Islet of Langerhans (tissue), 1 donor: ENCODE measurements around the gene IGSF3.
"Not testable (repeated sequence)": the region's sequence is repeated elsewhere in the genome, so short reads cannot be mapped to it uniquely, and the experiment has no call there.

ENCODE experiments used
- FAIRE-seq: peaks from one replicate; lab custom pipeline; 2011; peaks lifted over from hg19 to GRCh38; lab: Jason Lieb, UNC

The IGSF3 gene

DNA sequence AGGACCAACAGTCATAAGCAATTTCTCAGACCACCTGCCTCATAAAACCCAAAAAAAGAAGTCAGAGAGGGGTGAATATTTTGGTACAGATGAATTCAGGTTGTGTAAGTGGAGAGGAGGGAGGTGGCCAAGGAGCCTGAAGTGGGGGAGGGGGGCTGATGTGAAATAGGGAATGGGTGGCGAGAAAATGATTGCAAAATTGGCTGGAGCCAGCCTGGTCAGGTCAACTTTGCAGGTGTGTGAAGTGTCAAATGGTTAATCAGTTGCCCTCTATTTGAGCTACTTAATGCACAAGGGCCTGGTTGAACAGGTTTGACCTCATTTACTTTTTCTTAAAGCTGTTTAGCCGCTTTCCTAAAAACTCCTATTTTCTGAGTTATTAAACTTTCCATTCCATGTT lies 38.1 kb downstream of the IGSF3 start:
- FAIRE-seq = not testable (repeated sequence)

DNA sequence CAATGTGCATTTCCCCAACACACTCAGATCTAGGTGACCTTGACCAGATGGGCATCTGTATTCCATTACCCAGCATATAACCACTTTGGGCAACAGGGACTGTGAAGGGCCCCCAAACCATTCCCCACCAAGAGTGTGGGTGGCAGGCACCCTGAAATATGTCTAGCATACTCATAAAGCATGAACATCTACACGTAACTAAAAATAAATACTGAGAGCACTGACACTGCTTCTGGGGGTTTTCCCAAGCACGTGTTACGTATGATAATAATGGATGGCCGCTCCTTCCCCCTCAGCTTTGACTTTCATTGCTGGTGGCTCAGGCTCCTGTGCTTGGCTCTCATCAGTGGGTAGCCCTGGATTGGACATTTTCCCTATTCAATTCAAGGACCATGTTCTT lies 39.1 kb downstream of the IGSF3 start:
- FAIRE-seq = no peak

DNA sequence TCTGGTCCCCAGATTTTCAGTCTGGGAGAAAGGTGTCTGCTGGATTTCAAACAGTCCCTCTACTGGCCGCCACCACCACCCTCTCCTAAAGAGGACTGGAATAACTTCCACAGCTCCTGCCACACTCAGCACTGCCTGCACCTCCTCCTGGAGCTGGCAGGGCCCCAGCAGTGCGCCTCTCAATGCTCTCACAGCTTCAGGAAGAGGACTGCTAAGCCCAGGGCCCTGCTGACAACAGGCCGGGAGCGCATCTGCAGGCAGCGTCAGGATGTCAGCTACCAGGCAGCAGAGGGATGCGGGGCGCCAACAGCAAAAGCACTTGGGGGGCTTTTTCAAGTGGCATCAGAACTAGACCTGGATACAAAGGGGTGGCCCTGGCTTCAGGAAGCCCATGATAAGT lies 40.2 kb downstream of the IGSF3 start:
- not testable (repeated sequence) for FAIRE-seq

DNA sequence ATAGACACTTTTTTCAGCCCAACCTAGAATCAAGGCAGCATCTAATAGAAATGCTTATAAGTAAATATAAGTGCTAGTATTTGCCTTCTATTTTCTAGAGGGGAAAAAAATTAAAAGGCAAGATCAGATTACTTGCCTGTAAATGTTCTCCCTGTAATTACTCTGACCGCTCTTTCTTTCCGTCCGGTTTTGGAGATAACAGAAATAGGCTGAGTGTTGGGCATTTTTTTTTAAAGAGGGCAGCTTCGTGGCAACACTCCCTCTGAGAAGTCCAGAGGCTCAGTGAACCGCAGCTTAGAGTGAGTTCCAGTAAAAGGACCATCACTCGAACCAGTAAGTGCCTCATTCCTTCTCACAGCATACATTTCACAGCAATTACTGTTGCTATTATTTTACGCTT lies 40.6 kb downstream of the IGSF3 start:
- not testable (repeated sequence) for FAIRE-seq

DNA sequence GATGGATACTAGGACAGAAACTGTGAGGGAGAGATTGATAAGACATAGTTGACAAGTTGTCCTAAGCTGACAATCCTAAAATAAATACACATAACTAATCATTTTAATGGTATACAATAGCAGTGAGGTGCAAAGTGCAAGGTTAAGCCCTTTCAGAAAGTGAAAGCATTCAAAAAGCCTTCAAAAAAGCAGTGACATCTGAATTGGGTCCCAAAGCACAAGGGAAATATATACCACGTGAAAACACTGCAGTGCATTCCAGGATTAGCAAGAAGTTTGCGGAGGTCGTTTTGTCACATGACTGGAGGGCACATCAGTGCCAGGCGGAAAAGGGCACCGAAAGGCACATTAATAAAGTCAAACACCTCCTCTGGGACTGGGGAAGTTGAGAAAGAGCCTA lies 42.4 kb downstream of the IGSF3 start:
- not testable (repeated sequence) for FAIRE-seq

DNA sequence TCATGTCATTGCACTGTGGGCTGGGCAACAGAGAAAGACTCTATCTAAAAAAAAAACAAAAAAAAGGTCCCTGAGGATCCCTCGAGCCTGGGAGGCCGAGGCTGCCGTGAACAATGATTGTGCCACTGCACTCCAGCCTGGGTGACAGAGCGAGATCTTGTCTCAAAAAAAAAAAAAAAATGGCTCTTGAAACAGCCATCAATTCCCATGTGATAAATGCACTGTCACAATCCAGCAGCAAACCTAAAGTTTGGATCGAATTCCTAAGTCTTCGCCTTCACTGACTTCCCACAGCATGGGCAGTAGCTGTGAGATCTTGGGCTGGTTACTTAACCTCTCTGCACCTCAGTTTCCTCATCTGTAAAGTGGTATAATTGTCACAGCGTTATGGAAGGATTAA lies 43.5 kb downstream of the IGSF3 start:
- no peak for FAIRE-seq

DNA sequence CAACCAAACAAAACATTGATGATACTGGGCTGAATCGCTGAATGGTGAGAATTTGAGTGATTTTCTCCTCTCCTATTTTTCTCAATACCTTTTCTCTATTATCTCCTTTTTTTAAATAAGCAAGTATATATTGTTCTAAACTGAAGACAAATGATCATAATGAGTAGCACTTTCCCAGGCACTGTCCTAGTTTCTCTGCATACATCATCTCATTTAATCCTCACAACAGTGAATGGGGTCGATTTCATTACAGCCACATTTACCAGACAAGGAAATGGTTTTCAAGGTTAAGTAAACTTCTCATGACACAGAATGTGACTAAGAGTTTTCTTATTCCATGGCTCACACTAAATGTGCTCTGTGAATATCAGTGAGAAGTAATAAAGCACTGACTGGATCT lies 45.0 kb downstream of the IGSF3 start:
- not testable (repeated sequence) for FAIRE-seq

DNA sequence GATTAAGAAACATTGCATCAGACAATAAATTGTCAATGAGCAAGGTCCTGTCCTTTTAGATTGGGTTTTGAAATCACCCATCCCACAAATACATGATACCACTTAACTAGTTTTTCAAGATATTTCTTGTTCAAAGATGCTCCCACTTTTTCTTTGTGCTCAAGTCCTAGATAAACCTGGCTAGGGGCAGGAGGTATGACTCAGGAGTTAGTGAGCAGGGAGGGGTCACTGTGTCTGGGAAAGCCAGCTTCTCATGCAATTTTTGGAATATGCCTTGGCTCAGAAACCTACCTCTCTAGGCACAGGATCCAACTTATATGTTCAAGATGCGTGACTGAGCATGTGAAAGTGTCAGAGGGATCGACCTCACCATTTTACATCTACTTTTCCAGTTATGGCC lies 45.8 kb downstream of the IGSF3 start:
- not testable (repeated sequence) for FAIRE-seq

DNA sequence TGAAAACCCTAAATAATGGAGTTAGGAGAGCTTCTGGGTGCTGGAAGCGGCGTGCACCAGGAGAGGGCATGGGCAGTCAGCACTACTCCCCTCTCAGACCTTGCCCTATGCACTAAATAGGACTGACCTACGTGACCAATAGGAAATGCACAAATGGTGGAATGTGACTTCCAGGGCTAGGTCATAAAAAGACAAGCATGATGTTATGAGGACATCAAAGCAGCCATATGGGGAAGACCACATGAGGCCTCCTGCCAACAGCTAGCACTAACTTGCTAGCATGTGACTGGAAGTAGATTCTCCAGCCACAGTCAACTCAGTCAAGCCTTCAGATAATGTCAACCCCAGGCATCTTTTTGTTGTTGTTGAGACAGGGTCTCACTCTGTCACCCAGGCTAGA lies 47.1 kb downstream of the IGSF3 start:
- not testable (repeated sequence) for FAIRE-seq

DNA sequence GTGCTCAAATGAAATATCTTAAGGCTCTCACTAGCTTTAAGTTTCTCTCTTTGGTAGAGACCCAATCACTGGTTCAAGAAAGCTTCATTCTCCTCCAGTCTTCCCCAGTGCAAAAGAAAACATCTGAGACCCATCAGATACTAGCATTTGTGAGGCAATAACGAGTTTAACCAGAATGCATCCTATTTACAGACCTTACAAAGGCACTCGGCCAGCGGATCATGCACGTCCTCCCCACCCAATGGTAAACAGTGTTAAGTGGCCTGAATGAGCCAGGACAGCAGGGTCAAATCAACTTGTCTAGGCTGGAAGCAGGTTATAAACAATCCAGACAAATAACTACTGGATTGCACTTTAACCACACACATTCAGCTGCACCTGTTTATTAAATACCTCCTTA lies 48.4 kb downstream of the IGSF3 start:
- FAIRE-seq = not testable (repeated sequence)

DNA sequence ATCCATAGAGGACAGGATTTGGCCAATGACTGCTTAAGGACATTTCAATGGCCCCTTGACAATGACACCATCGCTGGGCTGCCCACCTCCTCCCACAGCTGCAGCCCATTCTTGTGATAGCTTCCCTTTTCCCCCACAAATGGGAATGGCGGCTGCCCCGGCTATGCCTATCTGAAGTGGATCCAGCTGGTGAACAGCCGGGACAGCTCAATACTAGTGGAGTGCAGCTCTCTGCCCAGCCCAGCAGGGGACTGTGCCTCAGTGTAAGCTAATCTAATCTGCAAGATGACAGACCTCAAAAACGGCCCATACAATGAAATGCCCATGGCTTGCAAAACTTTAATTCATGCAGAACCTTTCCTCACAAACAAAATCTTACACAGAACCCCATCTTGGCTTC lies 49.7 kb downstream of the IGSF3 start:
- not testable (repeated sequence) for FAIRE-seq

DNA sequence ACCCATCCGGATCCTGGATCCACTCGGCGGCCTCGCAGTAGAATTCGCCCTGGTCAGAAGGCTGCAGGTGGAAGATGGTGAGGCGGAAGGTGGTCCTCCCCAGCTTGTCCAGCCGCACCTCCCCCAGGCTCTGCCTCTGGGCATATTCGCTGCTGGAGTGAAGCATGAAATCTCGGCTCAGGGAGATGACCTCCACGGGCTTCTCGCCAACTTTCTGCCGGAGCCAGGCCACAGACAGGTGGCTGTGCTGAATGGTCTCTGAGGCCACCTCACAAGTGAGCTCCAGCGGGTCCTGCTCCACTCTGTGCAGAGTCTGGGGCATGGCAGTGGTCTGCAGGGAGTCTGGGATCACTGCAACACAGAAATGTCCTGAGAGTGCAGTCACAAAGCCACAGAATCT lies 53.7 kb downstream of the IGSF3 start:
- not testable (repeated sequence) for FAIRE-seq

DNA sequence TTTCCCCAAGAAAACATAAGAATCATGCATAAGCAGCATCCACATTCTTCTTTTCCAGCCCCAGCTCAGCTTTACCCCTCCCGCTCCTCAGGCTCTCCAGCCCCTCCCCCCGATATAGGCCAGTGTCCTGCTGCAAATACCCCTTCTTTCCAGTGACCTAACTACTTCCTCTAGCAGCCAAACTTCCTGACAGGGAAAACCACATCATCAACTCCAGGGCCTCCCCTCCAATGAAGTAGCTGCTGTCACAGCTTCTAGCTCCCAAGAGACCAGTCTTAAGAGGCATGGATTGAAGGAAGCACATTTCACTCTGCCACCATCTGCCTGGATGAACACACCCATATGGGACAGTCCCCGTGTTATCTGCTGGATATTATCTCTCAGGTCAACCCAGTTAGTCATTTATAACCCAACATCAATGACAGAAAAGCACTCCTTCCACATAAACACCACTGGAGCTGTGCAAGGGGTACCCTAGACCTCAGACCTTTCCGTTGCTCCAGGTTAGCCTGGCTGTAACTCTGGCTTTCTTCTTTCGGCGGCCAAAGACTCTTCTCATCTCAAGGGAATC lies 57.6 kb downstream of the IGSF3 start:
- not testable (repeated sequence) for FAIRE-seq

DNA sequence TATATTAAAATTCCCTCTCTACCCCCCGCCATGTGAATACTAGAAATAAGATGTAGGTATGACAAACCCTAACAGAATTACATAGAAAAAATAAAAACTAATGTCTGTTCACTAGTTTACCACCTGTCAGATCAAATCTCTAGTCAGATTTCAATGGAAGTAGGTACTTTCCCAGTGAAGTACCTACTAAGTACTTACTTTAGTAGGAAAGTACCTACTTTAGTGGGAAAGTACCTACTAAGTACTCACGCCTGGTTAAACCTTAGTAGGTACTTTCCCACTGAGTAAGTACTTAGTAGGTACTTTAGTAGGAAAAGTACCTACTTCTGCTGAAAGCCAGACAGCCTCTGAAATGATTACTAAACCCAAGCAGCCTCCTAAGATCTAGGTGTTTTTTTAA lies 58.7 kb downstream of the IGSF3 start:
- not testable (repeated sequence) for FAIRE-seq

DNA sequence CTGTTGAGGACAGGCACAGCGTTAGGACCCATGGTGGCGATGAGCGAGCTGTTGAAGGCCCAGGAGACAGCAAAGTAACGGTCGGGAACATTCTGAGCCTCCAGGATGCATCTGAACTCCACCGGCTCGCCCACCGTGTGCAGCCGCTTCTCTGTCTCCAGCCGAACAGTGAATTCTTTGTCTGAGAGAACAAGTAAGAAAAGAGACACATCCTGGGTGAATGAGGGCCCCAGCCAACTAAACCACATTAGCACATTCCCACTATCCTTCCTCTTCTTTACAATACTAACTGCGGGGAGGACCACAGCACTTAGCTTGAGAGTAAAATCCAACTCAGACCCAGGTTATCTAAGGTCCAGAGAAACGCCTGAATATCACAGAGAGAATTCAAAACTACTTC lies 59.4 kb downstream of the IGSF3 start:
- not testable (repeated sequence) for FAIRE-seq

DNA sequence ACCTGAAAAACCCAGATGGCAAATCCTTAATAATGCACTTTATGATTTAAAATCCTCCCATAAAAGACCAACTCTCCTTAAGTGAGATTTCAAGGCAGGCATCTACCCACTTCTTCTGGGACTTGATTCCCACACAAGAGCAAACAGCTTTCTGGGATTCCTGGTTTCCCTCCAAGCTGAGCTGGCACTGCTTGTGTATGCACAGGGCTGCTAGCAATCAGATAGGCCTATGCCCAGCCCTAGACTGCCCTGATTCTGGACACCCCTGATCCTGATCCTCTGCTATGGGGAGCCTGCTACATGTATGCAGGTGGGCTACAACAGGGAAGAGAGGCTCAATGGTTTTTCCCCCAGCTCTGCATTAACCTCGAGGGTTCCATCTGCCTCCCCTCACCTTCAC lies 60.1 kb downstream of the IGSF3 start:
- FAIRE-seq = not testable (repeated sequence)

DNA sequence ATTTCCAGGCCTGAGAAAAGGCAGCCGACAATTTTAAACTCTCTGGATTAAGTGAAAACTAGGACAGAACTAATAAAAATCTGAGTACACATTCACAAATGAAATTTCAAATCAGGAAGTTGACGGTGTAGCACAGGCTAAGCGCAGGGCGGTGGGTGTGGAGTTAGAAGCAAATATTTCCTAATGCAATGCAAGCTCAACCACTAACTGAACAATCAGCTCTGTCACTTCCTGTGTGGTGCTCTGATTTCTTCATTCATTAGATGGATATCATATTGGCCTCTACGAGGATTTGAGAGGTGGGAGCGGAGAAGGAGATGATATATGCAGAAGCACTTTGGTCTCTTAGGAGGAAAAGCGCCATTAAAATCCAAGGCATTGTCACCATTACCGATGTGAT lies 61.5 kb downstream of the IGSF3 start:
- not testable (repeated sequence) for FAIRE-seq

DNA sequence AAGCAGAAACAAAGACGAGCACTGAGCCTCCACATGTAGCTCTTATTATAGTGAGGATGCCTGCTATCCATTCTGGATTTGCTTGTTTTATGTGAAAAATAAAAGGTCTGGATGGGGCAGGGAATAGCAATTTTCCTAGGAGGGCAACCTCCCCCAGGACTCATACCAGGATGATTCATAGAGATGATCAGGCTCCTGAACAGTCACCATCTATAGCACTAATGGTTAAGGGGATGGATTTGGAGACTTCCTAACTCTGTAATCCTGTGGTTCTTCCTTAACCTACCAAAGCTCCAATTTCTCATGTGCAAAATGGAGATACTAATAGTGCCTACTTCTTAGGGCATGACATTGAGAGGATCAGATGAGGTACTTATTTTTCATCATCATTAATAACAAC lies 62.2 kb downstream of the IGSF3 start:
- no peak for FAIRE-seq

DNA sequence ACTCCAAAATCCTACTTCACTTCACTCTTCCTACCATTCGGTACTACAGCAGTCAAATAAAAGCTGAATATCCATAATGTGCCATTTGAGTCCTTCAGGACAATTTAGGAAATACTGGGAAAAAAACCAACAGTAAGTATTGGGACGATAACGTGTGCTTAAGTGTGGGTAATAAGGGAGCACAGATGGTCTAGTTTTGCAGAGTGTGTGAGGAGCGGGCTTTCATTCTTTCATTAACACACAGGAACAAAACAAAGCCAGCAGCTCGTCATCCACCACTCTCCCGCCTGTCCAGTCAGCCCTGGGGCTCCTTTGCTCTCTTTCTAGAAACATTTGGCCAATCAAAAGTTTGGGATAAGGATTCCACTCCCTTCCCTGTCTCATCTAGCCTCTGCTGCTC lies 63.1 kb downstream of the IGSF3 start:
- not testable (repeated sequence) for FAIRE-seq

DNA sequence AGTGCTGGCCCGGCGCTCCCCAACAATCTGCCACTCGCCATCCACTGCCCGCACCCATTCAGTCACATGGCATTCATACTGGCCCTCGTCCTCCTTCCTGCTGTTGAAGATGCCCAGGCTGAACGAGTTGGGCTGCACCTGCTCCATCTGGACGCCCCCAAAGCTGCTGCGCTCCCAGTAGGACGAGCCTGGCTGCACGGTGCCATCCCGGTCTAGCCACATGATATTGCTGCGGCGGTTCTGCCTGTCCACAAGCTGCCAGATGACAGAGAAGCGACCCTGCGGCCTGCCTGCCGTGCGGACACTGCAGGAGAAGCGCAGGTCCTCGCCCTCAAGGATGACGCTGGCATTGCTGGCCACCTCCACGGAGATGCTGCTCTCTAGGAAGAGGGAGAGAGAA lies 63.9 kb downstream of the IGSF3 start:
- not testable (repeated sequence) for FAIRE-seq

DNA sequence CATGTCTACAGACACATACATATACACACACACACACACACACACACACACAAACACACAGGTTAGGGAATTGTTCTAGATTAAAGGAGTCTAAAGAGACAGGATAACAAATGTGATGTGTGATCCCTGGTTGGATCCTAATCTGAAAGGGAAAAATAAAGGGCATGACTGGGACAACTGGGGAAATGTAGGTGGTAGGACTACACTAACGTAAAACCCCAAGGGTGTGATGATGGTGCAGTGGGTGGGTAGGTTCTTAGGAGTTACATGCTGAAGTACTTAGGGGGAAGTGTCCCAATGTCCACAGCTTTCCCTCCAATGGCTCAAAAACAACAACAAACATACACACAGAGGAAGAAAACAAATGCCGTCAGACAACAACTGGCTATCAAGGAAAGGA lies 68.2 kb downstream of the IGSF3 start:
- FAIRE-seq = not testable (repeated sequence)

DNA sequence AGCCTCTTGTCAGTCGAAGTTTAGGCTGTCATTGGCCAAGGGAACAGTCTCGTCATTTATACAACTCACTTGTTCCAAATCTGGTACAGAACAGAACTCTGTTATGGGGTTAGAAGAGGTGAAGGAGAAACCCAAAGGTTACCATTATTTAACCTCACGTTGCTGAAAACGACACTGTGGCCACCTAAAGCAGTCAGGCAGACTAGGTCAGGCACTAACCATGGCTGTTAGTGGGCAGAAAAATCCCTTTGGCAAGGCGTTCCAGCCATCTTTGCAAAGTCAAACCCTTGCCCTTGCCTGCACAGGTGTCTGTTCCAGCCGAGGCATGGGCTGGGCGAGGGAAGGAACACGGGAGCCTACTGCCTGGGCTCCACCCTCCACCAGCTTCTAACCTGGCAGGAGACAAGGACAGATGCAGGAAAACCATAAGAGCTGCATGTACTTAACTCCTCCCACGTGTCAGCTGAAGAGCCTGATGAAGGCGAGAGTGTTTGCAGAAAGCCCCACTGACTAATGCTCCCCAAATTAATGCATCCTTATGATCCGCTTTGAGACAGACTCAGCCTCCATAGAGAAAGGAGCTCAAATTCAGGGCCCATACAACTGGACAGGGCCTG lies 69.0 kb downstream of the IGSF3 start:
- not testable (repeated sequence) for FAIRE-seq

DNA sequence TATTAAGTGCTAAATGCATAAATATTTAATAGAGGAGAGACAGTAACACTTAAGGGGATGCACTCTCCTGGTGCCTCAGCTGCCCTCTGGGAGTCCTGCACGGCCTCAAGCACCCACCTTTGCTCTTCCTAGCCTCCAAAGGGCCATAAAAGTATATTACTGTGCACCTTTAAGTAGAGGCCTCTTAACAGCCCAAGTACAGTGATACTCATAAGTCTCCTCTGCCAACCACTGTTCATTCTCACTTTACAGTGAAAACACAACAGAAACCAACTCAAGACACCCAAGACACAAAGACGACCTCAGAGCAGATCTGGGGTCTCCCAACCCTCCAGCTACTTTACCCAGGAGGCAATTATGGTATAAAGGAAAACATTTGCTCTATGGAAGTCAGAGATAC lies 70.1 kb downstream of the IGSF3 start:
- not testable (repeated sequence) for FAIRE-seq

DNA sequence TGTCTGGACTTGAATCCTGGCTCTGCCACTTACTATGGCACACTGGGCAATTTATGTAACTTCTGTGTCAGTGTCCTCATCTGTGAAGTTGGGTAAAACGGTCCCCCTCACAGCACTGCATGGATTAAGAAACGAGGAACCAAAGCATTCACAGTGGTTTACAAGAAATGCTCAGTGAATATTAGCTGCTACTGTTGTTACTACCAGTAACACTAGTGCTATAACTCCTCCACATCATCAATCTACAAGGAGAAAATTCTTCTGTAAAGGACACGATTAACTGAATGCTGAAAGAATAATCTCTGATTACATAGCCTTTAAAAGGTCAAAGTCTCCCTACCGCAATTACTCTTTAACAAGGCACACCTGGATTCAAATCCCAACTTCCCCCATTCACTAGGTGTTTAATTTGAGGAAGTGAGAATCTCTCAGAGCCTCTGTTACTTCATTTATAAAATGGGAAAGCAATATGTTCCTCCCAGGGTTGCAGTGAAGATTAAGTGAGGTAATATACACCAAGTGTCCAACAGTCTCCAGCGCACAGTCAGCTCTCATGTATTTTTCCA lies 70.7 kb downstream of the IGSF3 start:
- not testable (repeated sequence) for FAIRE-seq
